HepG2 (cell line): Measurements from ENCODE around the gene SNX11. TPM values are rescaled to one million over a fixed set of nuclear protein-coding genes. Genes with fewer than 3 reads are reported as not detected.

ENCODE experiments used
- CBFB ChIP-seq: sonication (generic); formaldehyde crosslinking; IDR thresholded peaks from 2 replicates; pipeline ENCODE4 v1.4.0; 2020; ENCODE audit warnings: missing genetic modification reagents
- HNF4G ChIP-seq, 2 experiments: sonication (generic) in 1 of 2; formaldehyde crosslinking in 1 of 2; IDR thresholded peaks; 2 replicates each; pipeline versions ENCODE4 v1.4.0 to v1.6.1; 2011 to 2020; ENCODE audit warnings: borderline replicate concordance in 2 of 2, low read depth in 2 of 2, mild to moderate bottlenecking in 2 of 2, low read length in 1 of 2, missing genetic modification reagents in 1 of 2, moderate library complexity in 1 of 2
- MAFK ChIP-seq, 2 experiments: IDR thresholded peaks in 1 of 2; conservative IDR thresholded peaks in 1 of 2; 2 replicates each; pipeline ENCODE4 v1.6.1; 2011; ENCODE audit warnings: improper control_type of control experiment in 2 of 2, low read length in 2 of 2
- NFE2L1 ChIP-seq: sonication (generic); formaldehyde crosslinking; IDR thresholded peaks from 2 replicates; pipeline ENCODE4 v1.4.0; 2020; ENCODE audit warnings: missing genetic modification reagents, mild to moderate bottlenecking, borderline replicate concordance
- RARA ChIP-seq: IDR thresholded peaks from 2 replicates; pipeline ENCODE4 v1.6.1; 2016; ENCODE audit warnings: missing genetic modification reagents, missing compliant biosample characterization
- ZBTB8A ChIP-seq: sonication (generic); formaldehyde crosslinking; IDR thresholded peaks from 2 replicates; pipeline ENCODE4 v1.4.0; 2020; ENCODE audit warnings: mild to moderate bottlenecking, low read depth, missing genetic modification reagents, borderline replicate concordance
- ZNF205 ChIP-seq: IDR thresholded peaks from 2 replicates; pipeline ENCODE4 v1.6.1; 2018; ENCODE audit warnings: missing biosample characterization, missing genetic modification reagents
- ZNF431 ChIP-seq: sonication (generic); formaldehyde crosslinking; IDR thresholded peaks from 2 replicates; pipeline ENCODE4 v1.9.0; 2022; ENCODE audit warnings: missing genetic modification reagents, low read depth, mild to moderate bottlenecking, borderline replicate concordance
- ZNF556 ChIP-seq: sonication (generic); formaldehyde crosslinking; IDR thresholded peaks from 2 replicates; pipeline ENCODE4 v1.4.0; 2020; ENCODE audit warnings: mild to moderate bottlenecking, missing genetic modification reagents, borderline replicate concordance
- ZNF629 ChIP-seq: sonication (generic); formaldehyde crosslinking; conservative IDR thresholded peaks from 2 replicates; pipeline ENCODE4 v1.5.0; 2020; ENCODE audit warnings: missing genetic modification reagents
- ZSCAN21 ChIP-seq: sonication (generic); formaldehyde crosslinking; IDR thresholded peaks from 2 replicates; pipeline ENCODE4 v1.8.0; 2022; ENCODE audit warnings: mild to moderate bottlenecking, missing genetic modification reagents, moderate library complexity, borderline replicate concordance
- polyA plus RNA-seq, 8 experiments: library from polyadenylated mRNA; depleted of rRNA in 3 of 8; stranded (reverse) in 7 of 8; unstranded in 1 of 8; fragments of >200 nt; fragmentation: Illumina TruSeq in 4 of 8; extraction: Trizol in 4 of 8; gene quantifications; 2 replicates each; pipeline versions ENCODE4 v1.2.1 to v1.2.3, GENCODE V29; 2011 to 2016; ENCODE audit warnings: low read depth in 4 of 8, missing spikeins in 1 of 8, mixed read lengths in 1 of 8; ENCODE audit not compliant: insufficient read depth in 1 of 8
- total RNA-seq, 5 experiments: library from RNA; depleted of rRNA; stranded (reverse); fragments of >200 nt; fragmentation: Illumina TruSeq; extraction: Trizol; gene quantifications; 2 replicates each; pipeline ENCODE4 v1.2.3, GENCODE V29; 2016; ENCODE audit warnings: low read depth in 1 of 5
- TF ChIP-seq, protein P1 (sequence below), 2 experiments: sonication (generic) in 1 of 2; formaldehyde crosslinking in 1 of 2; IDR thresholded peaks; 2 replicates each; pipeline versions ENCODE4 v1.4.0 to v1.6.1; 2016 to 2020; ENCODE audit warnings: borderline replicate concordance in 1 of 2, low read depth in 1 of 2, mild to moderate bottlenecking in 1 of 2, missing genetic modification reagents in 1 of 2
- TF ChIP-seq, protein P2 (sequence below): IDR thresholded peaks from 2 replicates; pipeline ENCODE4 v1.6.1; 2016; ENCODE audit warnings: low read depth, missing genetic modification reagents, missing compliant biosample characterization
- TF ChIP-seq, protein P3 (sequence below): sonication (generic); formaldehyde crosslinking; IDR thresholded peaks from 2 replicates; pipeline ENCODE4 v1.8.1; 2023; ENCODE audit warnings: mild to moderate bottlenecking, missing genetic modification reagents

Gene SNX11
- total and polyA plus RNA-seq, 2 of the 13 experiments (the other 11 are each of a cell fraction or from before 2014, with no cell fraction given) = 12.9 to 14.0 TPM

DNA sequence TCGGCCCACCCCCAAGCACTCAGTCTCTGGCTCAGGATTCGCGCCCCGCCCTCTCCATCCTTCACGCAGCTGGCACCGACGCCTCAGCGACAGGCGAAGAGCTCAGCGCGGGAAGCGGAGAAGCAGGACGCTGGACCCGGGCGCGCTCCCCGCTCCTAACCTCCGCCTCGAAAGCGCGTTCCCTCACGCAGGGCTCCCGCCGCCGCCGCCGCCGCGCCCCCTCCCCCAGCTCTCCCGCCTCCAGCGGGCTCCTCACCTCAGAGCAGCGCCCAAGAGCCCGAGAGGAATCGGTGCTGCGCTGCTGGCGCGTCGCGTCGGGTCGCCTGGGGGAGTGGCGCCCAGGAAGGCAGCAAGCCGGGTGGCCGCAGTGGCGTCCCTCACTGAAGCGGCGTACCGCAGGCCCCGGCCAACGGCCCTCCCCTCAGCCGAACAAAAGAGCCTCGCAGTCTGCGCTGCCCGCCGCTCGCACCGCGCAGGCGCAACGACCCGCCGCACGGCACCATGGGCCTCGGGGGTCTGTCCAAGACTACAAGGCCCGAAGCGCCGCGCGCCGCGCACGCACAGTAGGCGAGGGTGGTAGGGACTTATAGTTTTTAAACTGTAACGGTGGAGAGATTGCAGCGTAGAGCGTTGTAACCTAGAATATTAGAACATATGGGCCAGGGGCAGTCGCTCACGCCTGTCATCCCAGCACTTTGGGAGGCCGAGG is 6.4 kb upstream of the SNX11 start, which contains the start of gene CBX1 (continued):
- TF ChIP-seq, protein P1, sequence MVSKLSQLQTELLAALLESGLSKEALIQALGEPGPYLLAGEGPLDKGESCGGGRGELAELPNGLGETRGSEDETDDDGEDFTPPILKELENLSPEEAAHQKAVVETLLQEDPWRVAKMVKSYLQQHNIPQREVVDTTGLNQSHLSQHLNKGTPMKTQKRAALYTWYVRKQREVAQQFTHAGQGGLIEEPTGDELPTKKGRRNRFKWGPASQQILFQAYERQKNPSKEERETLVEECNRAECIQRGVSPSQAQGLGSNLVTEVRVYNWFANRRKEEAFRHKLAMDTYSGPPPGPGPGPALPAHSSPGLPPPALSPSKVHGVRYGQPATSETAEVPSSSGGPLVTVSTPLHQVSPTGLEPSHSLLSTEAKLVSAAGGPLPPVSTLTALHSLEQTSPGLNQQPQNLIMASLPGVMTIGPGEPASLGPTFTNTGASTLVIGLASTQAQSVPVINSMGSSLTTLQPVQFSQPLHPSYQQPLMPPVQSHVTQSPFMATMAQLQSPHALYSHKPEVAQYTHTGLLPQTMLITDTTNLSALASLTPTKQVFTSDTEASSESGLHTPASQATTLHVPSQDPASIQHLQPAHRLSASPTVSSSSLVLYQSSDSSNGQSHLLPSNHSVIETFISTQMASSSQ (IDR thresholded peaks at IDR 0.05; ENCODE audit: low read depth) = no peak
- TF ChIP-seq, protein P1 (CRISPR knock-in tag; IDR thresholded peaks at IDR 0.05; ENCODE audit: borderline replicate concordance) = peak; percentile 63; the same call in 1 of the 2 replicates
- TF ChIP-seq ZNF629 (CRISPR knock-in tag) = 0 out of 2 replicates have a peak, but pooled peaks have one; percentile 37
- TF ChIP-seq ZSCAN21 (CRISPR knock-in tag) = peak; percentile 74; the same call in 1 of the 2 replicates
- TF ChIP-seq, protein P2, sequence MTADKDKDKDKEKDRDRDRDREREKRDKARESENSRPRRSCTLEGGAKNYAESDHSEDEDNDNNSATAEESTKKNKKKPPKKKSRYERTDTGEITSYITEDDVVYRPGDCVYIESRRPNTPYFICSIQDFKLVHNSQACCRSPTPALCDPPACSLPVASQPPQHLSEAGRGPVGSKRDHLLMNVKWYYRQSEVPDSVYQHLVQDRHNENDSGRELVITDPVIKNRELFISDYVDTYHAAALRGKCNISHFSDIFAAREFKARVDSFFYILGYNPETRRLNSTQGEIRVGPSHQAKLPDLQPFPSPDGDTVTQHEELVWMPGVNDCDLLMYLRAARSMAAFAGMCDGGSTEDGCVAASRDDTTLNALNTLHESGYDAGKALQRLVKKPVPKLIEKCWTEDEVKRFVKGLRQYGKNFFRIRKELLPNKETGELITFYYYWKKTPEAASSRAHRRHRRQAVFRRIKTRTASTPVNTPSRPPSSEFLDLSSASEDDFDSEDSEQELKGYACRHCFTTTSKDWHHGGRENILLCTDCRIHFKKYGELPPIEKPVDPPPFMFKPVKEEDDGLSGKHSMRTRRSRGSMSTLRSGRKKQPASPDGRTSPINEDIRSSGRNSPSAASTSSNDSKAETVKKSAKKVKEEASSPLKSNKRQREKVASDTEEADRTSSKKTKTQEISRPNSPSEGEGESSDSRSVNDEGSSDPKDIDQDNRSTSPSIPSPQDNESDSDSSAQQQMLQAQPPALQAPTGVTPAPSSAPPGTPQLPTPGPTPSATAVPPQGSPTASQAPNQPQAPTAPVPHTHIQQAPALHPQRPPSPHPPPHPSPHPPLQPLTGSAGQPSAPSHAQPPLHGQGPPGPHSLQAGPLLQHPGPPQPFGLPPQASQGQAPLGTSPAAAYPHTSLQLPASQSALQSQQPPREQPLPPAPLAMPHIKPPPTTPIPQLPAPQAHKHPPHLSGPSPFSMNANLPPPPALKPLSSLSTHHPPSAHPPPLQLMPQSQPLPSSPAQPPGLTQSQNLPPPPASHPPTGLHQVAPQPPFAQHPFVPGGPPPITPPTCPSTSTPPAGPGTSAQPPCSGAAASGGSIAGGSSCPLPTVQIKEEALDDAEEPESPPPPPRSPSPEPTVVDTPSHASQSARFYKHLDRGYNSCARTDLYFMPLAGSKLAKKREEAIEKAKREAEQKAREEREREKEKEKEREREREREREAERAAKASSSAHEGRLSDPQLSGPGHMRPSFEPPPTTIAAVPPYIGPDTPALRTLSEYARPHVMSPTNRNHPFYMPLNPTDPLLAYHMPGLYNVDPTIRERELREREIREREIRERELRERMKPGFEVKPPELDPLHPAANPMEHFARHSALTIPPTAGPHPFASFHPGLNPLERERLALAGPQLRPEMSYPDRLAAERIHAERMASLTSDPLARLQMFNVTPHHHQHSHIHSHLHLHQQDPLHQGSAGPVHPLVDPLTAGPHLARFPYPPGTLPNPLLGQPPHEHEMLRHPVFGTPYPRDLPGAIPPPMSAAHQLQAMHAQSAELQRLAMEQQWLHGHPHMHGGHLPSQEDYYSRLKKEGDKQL (CRISPR knock-in tag) = peak; percentile 62; the same call in 1 of the 2 replicates
- peak; percentile 10; the same call in 1 of the 2 replicates for TF ChIP-seq RARA (CRISPR knock-in tag)
- no peak for TF ChIP-seq MAFK (conservative IDR thresholded peaks at IDR 0.05 in 1 of 2, IDR thresholded peaks at IDR 0.05 in 1 of 2; ENCODE audit: low read length in 2 of 2)
- no peak for TF ChIP-seq ZBTB8A (CRISPR knock-in tag)
- peak; percentile 54; the same call in 1 of the 2 replicates for TF ChIP-seq ZNF431
- TF ChIP-seq ZNF205 = 0 out of 2 replicates have a peak, but pooled peaks have one; percentile 43
- TF ChIP-seq NFE2L1 (CRISPR knock-in tag) = no peak
- TF ChIP-seq HNF4G (IDR thresholded peaks at IDR 0.05; ENCODE audit: borderline replicate concordance, low read depth, low read length) = no peak
- no peak for TF ChIP-seq HNF4G (CRISPR knock-in tag; IDR thresholded peaks at IDR 0.05; ENCODE audit: borderline replicate concordance, low read depth)
- peak; percentile 67; the same call in 1 of the 2 replicates for TF ChIP-seq CBFB (CRISPR knock-in tag)
- TF ChIP-seq, protein P3, sequence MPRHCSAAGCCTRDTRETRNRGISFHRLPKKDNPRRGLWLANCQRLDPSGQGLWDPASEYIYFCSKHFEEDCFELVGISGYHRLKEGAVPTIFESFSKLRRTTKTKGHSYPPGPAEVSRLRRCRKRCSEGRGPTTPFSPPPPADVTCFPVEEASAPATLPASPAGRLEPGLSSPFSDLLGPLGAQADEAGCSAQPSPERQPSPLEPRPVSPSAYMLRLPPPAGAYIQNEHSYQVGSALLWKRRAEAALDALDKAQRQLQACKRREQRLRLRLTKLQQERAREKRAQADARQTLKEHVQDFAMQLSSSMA (CRISPR knock-in tag) = peak; percentile 27; the same call in 1 of the 2 replicates
- TF ChIP-seq ZNF556 = peak; percentile 48; the same call in 1 of the 2 replicates
